PC-9 (cell line): ENCODE results near the gene SIK3. TPM values are rescaled to one million over a fixed set of nuclear protein-coding genes. Genes with fewer than 3 reads are reported as not detected.

Experiments used
- BruUV-seq: library from RNA; stranded (reverse); fragments of 400-500 nt; replicated peaks from 2 replicates; lab custom pipeline; 2021; lab: Mats Ljungman, UMichigan
- CTCF ChIA-PET: fragments of 300-600 bp; sonication (Branson Sonifier 250); formaldehyde crosslinking; loops from one replicate; lab custom pipeline; 2022; ENCODE audit warnings: antibody characterized with exemption; lab: Charles Lee
- POLR2A ChIA-PET: fragments of 300-600 bp; sonication (Branson Sonifier 250); formaldehyde crosslinking; loops from one replicate; lab custom pipeline; 2022; ENCODE audit warnings: antibody characterized with exemption; ENCODE audit not compliant: unreplicated experiment; lab: Charles Lee
- DNase-seq, 2 experiments: peaks; one replicate each; pipeline versions ENCODE4 v3.0.0 to v3.0.0-alpha.2; 2015 to 2022; ENCODE audit warnings: mixed read lengths in 1 of 2
- H2AFZ ChIP-seq: fragments of 200-600 bp; sonication (generic); 2 replicates; pipeline ENCODE4 v1.8.1; 2017; ENCODE audit warnings: antibody characterized with exemption
- H3F3A ChIP-seq: fragments of 200-600 bp; sonication (generic); 2 replicates; pipeline ENCODE4 v1.8.1; 2017; ENCODE audit warnings: antibody characterized with exemption, mild to moderate bottlenecking, low read depth; ENCODE audit not compliant: insufficient read depth
- H3K27ac ChIP-seq: fragments of 200-600 bp; sonication (generic); 2 replicates; pipeline ENCODE4 v1.6.1; 2016; ENCODE audit warnings: mixed run types
- H3K27me3 ChIP-seq: fragments of 200-600 bp; sonication (generic); 2 replicates; pipeline ENCODE4 v1.6.1; 2016; ENCODE audit warnings: low read depth, mixed run types; ENCODE audit not compliant: insufficient read depth
- H3K36me3 ChIP-seq: fragments of 200-600 bp; sonication (generic); 2 replicates; pipeline ENCODE4 v1.6.1; 2016; ENCODE audit warnings: low read depth, mixed run types
- H3K4me1 ChIP-seq: fragments of 200-600 bp; sonication (generic); replicated peaks from 2 replicates; pipeline ENCODE4 v1.6.1; 2016; ENCODE audit warnings: mixed run types; ENCODE audit not compliant: insufficient read depth
- H3K4me2 ChIP-seq: fragments of 200-600 bp; sonication (generic); 2 replicates; pipeline ENCODE4 v1.6.1; 2017; ENCODE audit warnings: mixed run types
- H3K4me3 ChIP-seq: fragments of 200-600 bp; sonication (generic); 2 replicates; pipeline ENCODE4 v1.6.1; 2016; ENCODE audit warnings: mixed run types
- H3K79me2 ChIP-seq: fragments of 200-600 bp; sonication (generic); 2 replicates; pipeline ENCODE4 v1.6.1; 2017; ENCODE audit warnings: low read depth, mixed run types
- H3K9me2 ChIP-seq: fragments of 200-600 bp; sonication (generic); 2 replicates; pipeline ENCODE4 v1.8.1; 2017; ENCODE audit warnings: mild to moderate bottlenecking; ENCODE audit not compliant: insufficient read depth
- H3K9me3 ChIP-seq: fragments of 200-600 bp; sonication (generic); 2 replicates; pipeline ENCODE4 v1.8.1; 2016; ENCODE audit warnings: low read depth; ENCODE audit not compliant: insufficient read depth
- H4K20me1 ChIP-seq: fragments of 200-600 bp; sonication (generic); 2 replicates; pipeline ENCODE4 v1.8.1; 2017; ENCODE audit not compliant: insufficient read depth
- CTCF ChIP-seq: fragments of 200-600 bp; sonication (generic); conservative IDR thresholded peaks from 2 replicates; pipeline ENCODE4 v1.6.1; 2017; ENCODE audit warnings: mixed run types, antibody characterized with exemption, mild to moderate bottlenecking, moderate library complexity
- EZH2 ChIP-seq: fragments of 200-600 bp; sonication (generic); IDR thresholded peaks from 2 replicates; pipeline ENCODE4 v1.8.0; 2017; ENCODE audit warnings: antibody characterized with exemption, low read depth
- intact Hi-C: fragments of 100-400 bp; cut with micrococcal nuclease; formaldehyde crosslinking; loops from one replicate; pipeline ENCODE4 v1.10.0; 2022; ENCODE audit not compliant: unreplicated experiment
- total RNA-seq: library from RNA; stranded (reverse); gene quantifications from 2 replicates; pipeline ENCODE4 v1.2.3, GENCODE V29; 2021

SIK3 gene
- total RNA-seq, 1 experiment from 2014 or later = 30.2 TPM

- BruUV-seq = no TSS peak
- intact Hi-C loops = no loop called here
- Histone ChIP-seq H3K4me2 (no peak overlapping the region), H3K9me2 (no peaks in the 10 kb centered on the region), H3K79me2 (peaks cover 35% of the 10 kb centered on the region), H2AFZ (no peak overlapping the region), H3K27me3 (no peaks in the 10 kb centered on the region), H3K9me3 (no peaks in the 10 kb centered on the region), H3K4me3 (no peak overlapping the region), H3F3A (peaks cover 6% of the 10 kb centered on the region; the same call in 1 of the 2 replicates), H4K20me1 (peaks cover 6% of the 10 kb centered on the region; the same call in 1 of the 2 replicates), H3K4me1 (no peaks in the 10 kb centered on the region), H3K36me3 (no peaks in the 10 kb centered on the region), H3K27ac (no peak overlapping the region)
- DNase-seq = no peak
- ChIA-PET CTCF (no interaction called here), POLR2A (no interaction called here)
- TF ChIP-seq CTCF (no peak), EZH2 (no peak)
These were observed 104.0 kb downstream of the SIK3 start for GRCh38 chr11:116994195-116994594.

GRCh38 chr11:116993599-116993998 is 104.6 kb downstream of the SIK3 start:
- no peak overlapping the region for H3K4me2 ChIP-seq
- H3K4me3 ChIP-seq = no peak overlapping the region
- DNase-seq = no peak
- no peaks in the 10 kb centered on the region for H3K9me3 ChIP-seq
- no peaks in the 10 kb centered on the region for H3K27me3 ChIP-seq
- no peaks in the 10 kb centered on the region for H3K9me2 ChIP-seq
- no peaks in the 10 kb centered on the region for H3K36me3 ChIP-seq
- H3F3A ChIP-seq = peaks cover 6% of the 10 kb centered on the region; the same call in 1 of the 2 replicates
- H2AFZ ChIP-seq = no peak overlapping the region
- H4K20me1 ChIP-seq = peaks cover 4% of the 10 kb centered on the region; the same call in 1 of the 2 replicates
- TF ChIP-seq EZH2 (no peak), CTCF (no peak)
- intact Hi-C loops = no loop called here
- ChIA-PET CTCF (interaction anchor here (0.6 kb wide), 1 partner anchor 112 kb away, joined by 6 read pairs; no protein-coding TSS in a partner anchor), POLR2A (interaction anchor here (0.6 kb wide), 1 partner anchor 10 kb away, joined by 3 read pairs; no protein-coding TSS in a partner anchor)
- H3K79me2 ChIP-seq = peaks cover 33% of the 10 kb centered on the region
- no TSS peak for BruUV-seq
- no peaks in the 10 kb centered on the region for H3K4me1 ChIP-seq
- no peak overlapping the region for H3K27ac ChIP-seq

- Histone ChIP-seq H3K4me2 (no peak overlapping the region), H3F3A (peaks cover 23% of the 10 kb centered on the region), H3K9me3 (no peaks in the 10 kb centered on the region), H3K27me3 (no peaks in the 10 kb centered on the region), H3K4me3 (no peak overlapping the region), H4K20me1 (peaks cover 10% of the 10 kb centered on the region; the same call in 1 of the 2 replicates), H2AFZ (no peak overlapping the region), H3K27ac (no peak overlapping the region), H3K9me2 (no peaks in the 10 kb centered on the region), H3K79me2 (peaks cover 32% of the 10 kb centered on the region), H3K4me1 (peaks cover 17% of the 10 kb centered on the region), H3K36me3 (no peaks in the 10 kb centered on the region)
- DNase-seq = no peak
- TF ChIP-seq CTCF = no peak
- TF ChIP-seq EZH2 = no peak
- BruUV-seq = no TSS peak
- intact Hi-C loops = no loop called here
- CTCF ChIA-PET = no interaction called here
- POLR2A ChIA-PET = no interaction called here
These were observed 106.7 kb downstream of the SIK3 start for GRCh38 chr11:116991491-116991890.
